GM23248 (cell line): ENCODE data around the gene TDRD5.

Experiments
- EZH2 ChIP-seq: fragments of 200-600 bp; sonication (generic); IDR thresholded peaks from 2 replicates; pipeline ENCODE4 v1.6.1; 2018; ENCODE audit warnings: antibody characterized with exemption, mild to moderate bottlenecking; ENCODE audit not compliant: insufficient read depth, poor library complexity, severe bottlenecking
- EZH2phosphoT487 ChIP-seq: fragments of 200-600 bp; sonication (generic); IDR thresholded peaks from 2 replicates; pipeline ENCODE4 v1.6.1; 2018; ENCODE audit warnings: antibody characterized with exemption, moderate library complexity, mild to moderate bottlenecking, low read depth; ENCODE audit not compliant: insufficient read depth

GRCh38 chr1:179709841-179710329 is 118.3 kb downstream of the TDRD5 start:
- TF ChIP-seq EZH2phosphoT487: no peak
- TF ChIP-seq EZH2: no peak
